DMS114 treated with DMSO at 0.1 percent for 48 hours (cell line): ENCODE results near the gene CADM1.

Source experiments
- DNase-seq: peaks from one replicate; lab custom pipeline; 2025; ENCODE audit not compliant: unreplicated experiment; lab: John Stamatoyannopoulos, UW

Gene CADM1

DNA sequence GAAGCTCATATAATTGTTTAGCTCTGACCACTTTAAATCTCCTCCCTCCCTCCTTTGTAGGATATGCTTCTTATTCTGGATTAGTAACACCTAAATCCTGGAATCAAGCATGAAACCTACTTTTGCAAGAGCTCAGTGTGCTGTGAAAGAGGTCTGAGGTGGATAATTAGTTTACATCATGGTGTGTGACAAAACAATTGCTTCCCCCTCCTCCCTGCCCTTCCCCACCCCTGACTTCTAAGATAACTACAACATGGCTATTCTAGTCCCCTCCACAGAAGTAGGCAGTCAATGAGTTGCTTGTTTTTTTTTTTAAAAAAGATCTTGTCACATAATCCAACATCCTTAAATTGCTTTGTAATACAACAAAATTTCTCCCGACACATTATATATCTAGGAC, 314.0 kb downstream of the CADM1 start:
- DNase-seq: no peak

DNA sequence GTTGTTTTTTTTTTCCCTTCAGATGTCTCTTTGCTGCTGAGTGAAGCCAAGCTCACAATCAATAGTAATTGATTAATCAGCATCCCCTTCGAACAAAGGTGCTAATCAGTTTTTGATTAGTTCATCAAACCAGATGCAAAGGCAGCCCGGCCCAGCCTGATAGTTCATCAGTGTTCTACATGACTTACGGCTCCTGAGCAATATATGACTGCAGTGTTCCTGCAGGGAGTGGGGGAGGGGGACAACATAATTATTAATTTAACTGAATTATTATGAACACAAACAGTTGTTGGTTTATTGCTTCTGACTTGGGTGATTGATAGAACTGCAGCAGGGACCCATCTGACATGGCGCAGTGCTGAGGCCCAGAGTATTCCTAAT, 315.3 kb downstream of the CADM1 start:
- DNase-seq: no peak

DNA sequence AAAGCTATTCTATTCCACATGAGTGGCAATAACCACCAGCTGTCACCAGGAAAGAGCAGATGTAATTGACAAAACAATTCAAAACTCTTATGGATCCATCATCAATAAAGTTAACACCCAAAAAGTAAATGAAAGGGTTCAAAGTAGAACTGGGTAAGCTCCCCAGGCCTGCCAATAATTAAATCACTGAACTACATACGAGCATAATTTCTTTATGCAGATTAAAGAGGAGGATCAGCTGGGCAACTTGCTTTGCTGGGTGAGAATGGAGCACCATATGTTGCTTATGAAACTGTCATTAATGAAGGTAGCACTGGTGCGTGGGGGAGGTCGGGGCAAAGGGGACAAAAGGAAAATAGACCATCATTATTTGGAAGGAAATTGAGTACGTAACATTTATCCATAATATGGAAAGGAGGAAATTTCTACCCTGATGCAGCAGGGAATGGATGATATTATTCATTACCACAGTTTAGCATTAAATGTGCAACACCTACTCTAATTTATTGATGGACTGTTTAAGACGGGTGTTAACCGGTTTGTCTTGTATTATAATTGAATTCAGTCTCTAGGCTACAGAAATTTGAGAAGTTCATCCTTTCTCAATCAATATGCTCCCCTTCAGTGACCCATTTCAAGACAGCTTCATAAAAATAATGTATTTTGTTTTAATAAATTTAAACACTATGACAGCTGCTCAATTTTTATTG, 315.9 kb downstream of the CADM1 start:
- no peak for DNase-seq

DNA sequence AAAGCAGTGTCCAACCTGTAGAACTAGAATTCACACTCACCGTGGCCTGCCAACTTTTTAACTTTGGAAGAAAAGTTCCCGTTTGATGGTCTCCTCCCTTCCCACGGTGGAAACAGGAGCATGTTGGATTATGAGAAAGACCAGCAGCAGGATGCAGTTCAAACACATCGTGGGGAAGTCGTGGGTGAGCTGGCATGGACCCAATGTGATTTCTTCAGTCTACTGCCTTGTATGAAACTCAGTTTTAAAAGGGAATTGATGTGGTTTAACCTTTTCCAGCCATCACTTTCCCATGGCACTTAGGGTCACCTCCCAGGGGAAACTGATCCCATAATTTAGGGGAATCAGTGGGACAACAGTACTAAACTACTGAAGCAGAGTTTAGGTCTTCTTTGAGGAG, 318.3 kb downstream of the CADM1 start:
- no peak for DNase-seq

DNA sequence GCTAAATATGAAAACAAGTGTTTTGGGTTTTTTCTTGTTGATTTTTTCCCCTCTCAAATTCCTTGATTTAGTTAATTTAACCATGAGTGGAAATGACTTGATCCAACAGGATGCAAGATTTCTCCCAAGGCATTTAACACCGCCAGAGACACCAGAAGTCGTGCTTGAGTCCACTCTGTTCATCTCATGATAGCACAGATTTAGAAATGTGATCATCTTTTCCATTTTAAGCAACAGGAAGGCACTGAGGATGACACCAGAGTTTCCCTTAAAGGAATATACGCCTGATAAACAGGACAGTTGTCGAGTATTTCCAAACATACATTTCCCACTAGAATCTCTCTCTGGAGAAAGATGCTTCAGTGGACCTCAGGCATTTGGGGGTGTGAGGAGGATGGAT, 318.7 kb downstream of the CADM1 start:
- DNase-seq: no peak

DNA sequence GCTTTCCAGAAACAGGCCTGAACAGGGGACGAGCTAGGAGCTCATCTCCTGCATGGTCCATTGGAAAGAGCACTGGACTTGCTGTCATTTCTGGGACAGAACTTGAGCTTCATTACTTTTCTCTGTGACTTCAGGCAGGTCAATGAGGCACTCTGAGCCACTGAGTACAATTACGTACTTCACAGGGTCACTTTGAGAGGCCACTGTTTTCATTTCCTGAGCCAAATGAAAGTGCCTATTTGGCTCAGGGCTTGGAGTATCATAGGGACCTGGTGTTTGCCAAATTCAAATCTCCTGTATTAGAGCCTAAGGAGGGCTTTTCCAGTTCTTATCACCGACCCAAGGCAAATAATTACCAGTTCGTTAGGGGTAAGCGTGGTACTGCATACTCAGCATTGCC, 319.3 kb downstream of the CADM1 start:
- no peak for DNase-seq

DNA sequence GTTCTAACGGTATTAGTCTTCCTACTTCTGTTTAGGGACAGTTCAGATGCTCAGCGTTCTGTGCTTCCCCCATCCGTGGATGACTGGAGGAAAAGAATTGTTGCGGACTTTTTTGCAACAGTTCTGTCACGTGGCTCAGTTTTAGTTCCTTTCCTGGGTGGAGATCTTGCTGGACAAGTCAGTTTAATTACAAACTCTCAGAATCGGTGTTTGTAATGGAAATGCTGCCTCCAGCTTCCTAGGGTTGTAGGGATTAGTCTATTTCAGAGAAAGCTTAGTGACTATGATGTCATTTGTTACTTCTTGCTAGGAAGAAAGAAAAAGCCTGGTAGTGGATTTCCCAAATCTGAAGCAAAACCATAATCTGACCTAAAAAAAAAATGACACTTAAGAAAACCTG, 320.4 kb downstream of the CADM1 start:
- DNase-seq: no peak

DNA sequence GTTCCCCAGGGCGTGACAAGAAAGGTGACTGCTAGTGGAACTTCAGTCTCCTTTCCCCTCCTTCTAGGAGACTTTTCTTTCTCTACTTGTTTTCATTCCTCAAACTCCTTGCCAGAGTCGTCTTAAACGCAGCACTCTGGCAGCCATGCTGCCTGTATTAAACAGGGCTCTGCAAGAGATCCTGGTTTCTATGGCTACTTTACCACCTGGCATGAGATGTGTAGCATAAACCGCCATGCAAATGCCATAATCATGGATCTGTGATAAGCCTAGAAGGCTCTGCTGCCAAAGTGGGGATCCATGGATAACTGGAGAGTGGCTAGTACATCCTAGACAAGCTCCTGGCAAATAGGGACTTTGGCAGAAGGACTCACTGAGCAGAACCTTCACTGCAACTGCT, 321.1 kb downstream of the CADM1 start:
- DNase-seq: no peak

DNA sequence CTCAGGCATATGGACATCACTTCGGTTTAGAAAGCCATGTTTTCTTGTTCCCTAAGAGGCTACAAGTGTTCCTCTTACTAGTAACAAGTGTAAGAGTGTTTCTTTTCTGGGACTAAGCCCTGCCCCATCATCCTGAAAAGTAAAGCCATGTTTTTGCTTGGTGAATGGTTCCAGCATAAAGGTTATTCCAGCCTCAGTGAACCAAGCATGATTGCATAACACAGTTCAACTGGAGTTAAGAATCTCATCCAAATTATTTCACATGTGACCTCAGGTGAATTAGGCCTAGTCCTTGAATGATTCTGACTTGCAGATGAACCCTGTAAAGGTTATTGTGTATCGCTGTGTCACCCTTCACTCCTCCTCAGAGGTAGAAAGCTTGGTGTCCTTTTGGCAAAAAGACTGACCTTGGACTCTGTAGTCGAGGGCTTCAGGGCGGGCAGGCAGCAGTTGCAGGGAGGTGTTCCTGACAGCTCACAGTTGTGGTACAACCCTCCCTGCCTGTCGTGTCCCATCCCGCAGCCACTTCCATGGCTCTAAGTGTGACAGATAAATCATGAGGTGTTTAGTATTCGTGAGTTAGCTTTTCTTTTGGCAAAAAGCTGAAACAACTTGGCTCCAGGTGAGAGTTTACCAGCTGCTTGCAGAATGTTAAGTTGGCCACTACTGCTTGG, 321.8 kb downstream of the CADM1 start:
- no peak for DNase-seq

DNA sequence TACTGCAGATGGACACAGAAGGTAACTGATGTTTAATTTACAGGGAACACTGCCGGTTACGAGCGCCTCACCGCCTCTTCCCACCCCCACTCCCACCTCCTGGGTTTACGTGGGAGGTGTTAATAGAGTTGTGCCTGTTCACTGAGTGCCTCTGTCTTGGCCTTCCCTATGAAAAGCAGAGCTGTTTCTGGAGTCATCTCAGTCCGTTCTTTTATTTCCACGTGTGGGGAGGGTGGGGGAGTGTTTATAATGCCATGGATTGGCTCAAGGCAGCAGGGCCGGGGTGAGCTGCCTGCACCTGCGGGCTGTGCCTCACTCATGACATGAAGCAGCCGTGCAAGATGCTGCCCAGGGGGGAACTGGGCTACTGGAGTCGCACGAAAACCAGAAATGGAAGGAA, 322.7 kb downstream of the CADM1 start:
- DNase-seq: no peak

DNA sequence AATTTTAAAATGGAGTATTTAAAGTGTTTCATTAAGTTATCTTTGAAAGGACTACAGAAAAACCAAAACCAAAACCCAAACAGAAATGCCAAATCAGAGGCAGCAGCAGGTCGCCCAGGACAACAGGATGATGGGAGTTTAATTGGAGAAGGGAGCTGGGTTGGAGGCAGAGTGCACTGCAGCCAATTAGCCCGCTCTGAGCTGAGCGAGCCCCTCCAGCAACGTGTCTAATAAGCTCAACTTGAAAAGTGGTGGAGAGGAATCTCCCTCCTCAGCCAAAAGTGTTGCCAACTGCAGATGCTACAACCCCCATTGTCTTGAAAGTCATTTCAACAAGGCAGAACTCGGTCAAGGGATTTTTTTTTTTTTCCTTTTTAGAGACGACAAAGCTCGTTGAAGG, 323.9 kb downstream of the CADM1 start:
- DNase-seq: no peak

DNA sequence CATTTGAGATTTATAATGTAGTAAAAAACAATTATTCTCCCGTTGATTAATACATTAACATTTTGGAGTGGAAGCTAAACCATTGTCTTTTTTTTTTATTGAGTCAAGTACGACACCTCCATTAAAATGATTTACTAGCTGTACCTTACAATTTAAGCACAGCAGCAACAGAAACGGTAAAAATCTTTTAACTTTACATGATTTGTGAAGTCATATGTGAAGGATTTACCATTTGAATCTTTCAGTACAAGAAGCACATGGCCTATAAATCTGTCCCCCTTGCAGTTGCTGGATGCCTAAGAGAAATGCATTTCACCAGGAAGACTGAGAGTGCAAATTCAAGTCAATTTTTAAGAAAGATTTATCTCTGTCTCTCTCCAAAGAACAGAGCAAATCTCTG, 324.6 kb downstream of the CADM1 start:
- DNase-seq: no peak

DNA sequence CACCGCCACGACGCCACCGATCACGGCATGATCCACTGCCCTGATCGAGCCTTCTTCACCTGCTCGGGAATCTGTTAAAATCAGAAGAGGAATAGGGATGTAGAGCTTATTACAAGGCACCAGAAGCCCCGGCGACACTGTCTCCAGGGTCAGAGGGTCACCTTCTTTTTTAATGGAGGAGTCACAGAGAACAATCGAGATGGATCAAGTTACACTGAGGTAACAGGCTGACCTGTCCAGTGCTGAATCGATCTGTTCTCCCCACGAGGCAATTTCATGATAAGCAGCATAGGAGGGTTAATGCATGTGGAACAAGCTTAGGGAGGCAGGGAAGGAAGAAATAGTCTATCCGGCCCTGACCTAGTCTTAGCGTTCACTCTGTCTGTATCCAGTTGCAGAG, 325.5 kb downstream of the CADM1 start:
- DNase-seq: no peak

DNA sequence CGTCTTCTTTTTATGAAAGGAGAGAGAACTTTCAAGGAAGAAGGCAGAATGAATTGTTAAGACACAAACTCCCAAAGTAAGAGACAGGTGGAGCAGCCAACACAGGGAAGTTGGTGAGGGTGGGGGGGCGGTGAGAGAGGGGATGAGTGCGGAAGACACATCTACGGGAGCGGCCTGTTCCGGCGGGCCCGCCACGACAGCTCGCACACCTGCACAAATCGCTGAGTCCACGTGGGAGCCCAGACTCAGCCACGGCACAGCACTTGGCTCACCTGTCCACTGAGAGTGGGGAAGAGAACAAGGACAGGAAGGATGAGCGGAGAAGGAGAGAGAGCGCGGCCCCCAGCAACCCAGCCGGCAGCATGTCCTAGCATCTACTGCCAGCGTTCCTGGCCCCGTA, 331.1 kb downstream of the CADM1 start:
- DNase-seq: no peak

DNA sequence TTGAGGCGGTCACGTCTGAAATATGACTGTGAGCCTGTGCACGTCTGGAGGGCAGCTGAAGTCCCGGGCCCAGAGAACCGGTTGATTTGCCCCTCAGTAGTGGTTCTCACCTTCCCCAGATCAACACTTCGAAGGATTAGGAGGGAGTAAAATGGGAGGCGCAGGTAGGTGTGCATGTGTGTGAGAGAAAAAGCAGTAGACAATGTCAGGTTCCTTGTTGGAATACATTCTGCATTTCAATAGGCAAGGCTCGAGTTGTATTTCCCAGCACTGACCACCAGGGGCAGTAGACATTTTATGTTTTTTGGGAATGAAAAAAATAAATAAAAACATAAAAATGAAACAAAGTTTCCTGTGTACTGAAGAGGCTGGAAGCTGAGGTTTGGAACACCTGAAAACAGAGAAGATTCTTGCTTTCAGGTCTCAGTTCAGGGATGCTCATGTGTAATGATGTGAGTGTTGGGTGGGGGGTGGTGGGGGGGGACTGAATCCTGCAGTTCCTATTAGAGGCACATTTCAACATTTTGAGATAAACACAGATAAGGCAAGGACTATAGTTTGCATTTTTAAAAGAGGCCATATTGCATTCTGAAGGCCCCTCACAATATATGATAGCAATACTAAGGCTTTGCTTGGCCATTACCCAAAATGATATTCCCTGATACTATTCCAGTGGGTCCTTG, 333.9 kb downstream of the CADM1 start:
- no peak for DNase-seq

DNA sequence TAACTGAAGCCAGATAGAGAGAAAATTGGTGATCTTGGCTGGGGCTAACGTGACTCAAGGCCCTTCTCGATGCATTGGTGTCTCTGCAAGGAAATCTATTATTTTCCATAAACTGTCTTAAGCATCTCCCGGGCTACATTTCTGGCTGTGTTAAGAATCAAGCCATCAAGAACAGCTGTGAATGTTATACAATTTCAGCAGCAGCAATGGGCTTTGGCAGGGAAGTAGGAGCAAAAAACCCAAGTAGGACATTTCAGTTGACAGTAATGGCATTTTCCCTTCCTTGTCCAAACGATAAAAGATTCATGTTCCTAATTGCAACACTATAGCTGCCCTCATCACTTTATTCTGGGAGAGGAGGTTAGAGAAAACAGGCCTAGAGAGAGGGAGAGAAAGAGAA, 335.0 kb downstream of the CADM1 start:
- DNase-seq: no peak

DNA sequence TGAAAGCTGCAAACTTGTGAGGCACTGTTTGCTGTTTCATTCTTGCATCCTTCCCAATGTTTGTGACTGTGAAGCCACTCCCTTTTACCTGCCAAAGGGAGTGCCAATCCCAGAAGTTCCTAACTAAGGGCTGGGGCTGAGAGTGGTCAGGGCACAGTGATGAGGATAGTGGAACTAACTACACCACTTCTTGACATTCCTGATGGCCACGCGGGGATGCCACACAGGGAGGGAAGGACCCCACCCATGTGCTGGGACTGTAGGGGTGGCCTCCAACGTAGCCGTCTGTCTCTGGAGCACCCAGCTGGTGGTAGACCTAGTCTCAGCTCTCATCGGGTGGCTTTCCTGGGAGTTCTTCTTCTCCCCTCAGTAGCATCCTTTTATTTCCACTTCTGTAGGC, 335.5 kb downstream of the CADM1 start:
- no peak for DNase-seq

DNA sequence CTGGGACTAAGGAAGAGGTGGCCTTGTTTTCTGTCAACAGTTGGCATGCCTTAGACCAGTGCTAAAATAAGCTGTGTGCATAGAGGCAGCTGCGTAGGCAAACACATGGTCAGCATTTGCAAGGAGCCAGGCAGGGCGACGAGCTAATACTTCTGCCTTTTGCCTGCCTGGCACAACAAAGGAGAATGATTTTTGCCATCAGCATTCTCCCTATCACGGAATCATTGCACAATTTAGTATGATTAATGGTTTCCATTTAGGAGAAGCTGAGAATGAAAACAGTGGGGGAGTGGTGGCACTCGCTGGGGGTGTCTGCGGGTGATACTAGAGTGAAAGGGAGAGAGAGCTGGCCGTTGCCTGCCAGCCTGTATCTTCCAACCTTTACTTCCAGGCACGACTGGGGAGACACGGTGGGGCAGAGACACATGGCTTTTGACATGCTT, 336.0 kb downstream of the CADM1 start:
- DNase-seq: no peak

DNA sequence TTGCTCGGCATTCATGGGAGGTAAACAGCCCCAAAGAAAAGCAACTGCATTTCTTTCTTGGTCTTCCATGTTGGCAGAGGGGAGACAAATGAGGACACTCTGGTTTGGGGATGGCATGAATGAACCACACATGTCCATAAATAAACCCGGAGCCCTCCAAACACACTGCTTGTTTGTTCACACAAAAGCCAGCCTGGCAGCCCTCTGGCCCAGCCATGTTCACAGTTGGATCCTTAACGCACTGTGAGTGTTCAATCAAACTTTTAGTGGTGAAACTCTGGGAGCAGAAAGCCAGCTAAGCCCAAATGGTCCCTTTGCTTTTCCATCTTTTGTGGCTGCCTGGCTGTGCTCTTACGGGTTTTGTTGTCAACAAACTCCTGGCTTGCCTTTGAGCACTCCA, 336.8 kb downstream of the CADM1 start:
- no peak for DNase-seq

DNA sequence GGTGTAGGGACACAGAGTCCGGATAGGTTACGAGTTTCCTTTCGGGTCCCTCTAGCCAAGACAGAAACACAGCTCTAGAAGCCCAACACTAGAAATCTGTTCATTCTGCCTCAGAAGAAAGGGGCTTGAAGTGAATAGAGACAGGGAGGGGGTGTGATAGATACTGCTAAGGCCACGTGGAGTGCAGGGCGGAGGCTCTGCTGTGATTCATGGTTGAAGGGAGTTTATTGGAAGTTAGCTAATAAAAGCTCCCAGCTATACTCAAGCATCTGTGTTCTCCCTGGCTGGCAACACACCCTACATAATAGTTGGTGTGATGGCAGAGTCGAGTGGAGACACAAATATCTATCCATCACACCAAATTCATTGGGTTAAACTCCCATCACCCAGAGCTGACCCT, 337.4 kb downstream of the CADM1 start:
- no peak for DNase-seq

DNA sequence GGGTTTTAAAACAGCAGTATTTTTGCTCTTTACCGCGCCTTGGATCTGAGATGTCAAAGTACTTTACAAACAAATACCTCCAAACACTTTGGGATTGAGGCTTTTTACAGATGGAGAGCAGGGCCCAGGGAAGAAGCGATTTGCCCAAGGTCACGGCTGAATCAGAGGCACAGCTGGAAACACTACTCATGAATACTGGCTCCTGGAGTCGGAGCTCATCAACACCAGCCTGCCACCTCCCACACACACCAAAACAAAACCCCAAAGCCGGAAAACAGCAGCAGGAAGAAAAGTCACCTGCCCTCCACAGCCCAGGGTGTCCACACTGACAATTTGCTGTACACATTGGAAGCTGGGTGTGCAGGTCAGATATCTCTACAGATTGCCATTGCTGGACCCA, 339.4 kb downstream of the CADM1 start:
- DNase-seq: no peak

DNA sequence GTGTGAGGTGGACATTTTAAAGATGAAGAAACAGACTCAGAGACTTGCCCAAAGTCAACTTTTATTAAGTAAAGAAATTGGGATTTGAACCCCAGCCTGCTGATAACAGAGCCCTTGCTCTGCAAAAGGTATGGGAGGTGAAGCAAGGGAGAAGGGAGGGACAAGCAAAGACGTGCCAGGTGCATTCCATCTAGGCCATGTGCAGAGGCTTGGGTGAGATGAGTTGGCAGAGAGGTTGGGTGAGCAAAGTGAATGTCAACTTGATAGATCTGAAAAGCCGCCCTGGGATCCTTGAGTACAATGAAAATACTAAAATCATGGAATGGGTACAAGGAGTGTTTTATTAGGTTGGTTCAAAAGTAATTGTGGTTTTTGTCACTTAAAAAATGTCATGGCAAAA, 341.3 kb downstream of the CADM1 start:
- DNase-seq: no peak
